Measurements from ENCODE around the gene SYNE4.

DNA sequence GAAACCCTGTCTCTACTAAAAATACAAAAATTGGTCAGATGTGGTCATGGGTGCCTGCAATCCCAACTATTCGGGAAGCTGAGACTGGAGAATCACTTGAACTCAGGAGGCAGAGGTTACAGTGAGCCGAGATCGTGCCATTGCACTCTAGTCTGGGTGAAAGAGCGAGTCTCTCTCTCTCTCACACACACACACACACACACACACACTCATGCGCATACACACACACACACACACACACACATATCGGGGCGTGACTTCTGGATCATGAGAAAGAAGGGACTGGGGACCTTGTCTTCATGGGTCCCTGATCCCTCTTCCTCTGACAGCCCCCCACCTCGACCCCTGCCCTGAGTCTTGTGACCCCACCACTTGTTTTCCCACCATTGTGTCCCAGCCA is 25.4 kb downstream of the SYNE4 start:
- TF ChIP-seq CTCF (IDR thresholded peaks at IDR 0.05) (no peak), POLR2AphosphoS5 (IDR thresholded peaks at IDR 0.05) (no peak), POLR2A (IDR thresholded peaks at IDR 0.05) (no peak), EP300 (IDR thresholded peaks at IDR 0.05; ENCODE audit: low read depth) (no peak)
